Pulmonary artery endothelial cell (primary cell): ENCODE measurements around the gene SHB. TPM values are rescaled to one million over a fixed set of nuclear protein-coding genes. Genes with fewer than 3 reads are reported as not detected.
"Not testable (repeated sequence)": the region's sequence is repeated elsewhere in the genome, so short reads cannot be mapped to it uniquely, and the experiment has no call there.

ENCODE experiments used
- DNase-seq: peaks from one replicate; pipeline ENCODE4 v3.0.0-alpha.2; 2011; ENCODE audit warnings: low read depth, low spot score
- total RNA-seq: library from RNA; depleted of rRNA; stranded (reverse); fragments of >200 nt; gene quantifications from 2 replicates; pipeline ENCODE4 v1.2.3, GENCODE V29; 2014

The SHB gene
- total RNA-seq, 1 donor from 2014 or later = 17.3 TPM

GRCh38 chr9:38063363-38063707, 5.7 kb downstream of the SHB start:
- no peak for DNase-seq

- no peak for DNase-seq
Measured at GRCh38 chr9:38062498-38063362, 6.3 kb downstream of the SHB start.

- no peak for DNase-seq
Measured at GRCh38 chr9:38062106-38062497, 6.9 kb downstream of the SHB start.

GRCh38 chr9:38061326-38061977, 7.6 kb downstream of the SHB start:
- no peak for DNase-seq

- DNase-seq = no peak
Measured at GRCh38 chr9:38060681-38061080, 8.3 kb downstream of the SHB start.

- DNase-seq = peak; percentile 76
Measured at GRCh38 chr9:38059233-38059936, 9.6 kb downstream of the SHB start.

- DNase-seq = no peak
Measured at GRCh38 chr9:38058452-38059232, 10.4 kb downstream of the SHB start.

- DNase-seq = no peak
Measured at GRCh38 chr9:38057416-38058195, 11.4 kb downstream of the SHB start.

GRCh38 chr9:38054653-38055052, 14.4 kb downstream of the SHB start:
- no peak for DNase-seq

GRCh38 chr9:38053697-38054461, 15.1 kb downstream of the SHB start:
- DNase-seq = no peak

- no peak for DNase-seq
Measured at GRCh38 chr9:38051780-38052546, 17.1 kb downstream of the SHB start.

- no peak for DNase-seq
Measured at GRCh38 chr9:38048316-38048969, 20.6 kb downstream of the SHB start.

GRCh38 chr9:38047301-38048251, 21.5 kb downstream of the SHB start:
- DNase-seq = peak; percentile 89

GRCh38 chr9:38046661-38047300, 22.2 kb downstream of the SHB start:
- DNase-seq = no peak

- DNase-seq = not testable (repeated sequence)
Measured at GRCh38 chr9:38045939-38046338, 23.1 kb downstream of the SHB start.

GRCh38 chr9:38044706-38045105, 24.3 kb downstream of the SHB start:
- DNase-seq = no peak
